Stimulated activated naive CD8-positive, alpha-beta T cell treated with anti-CD3 and anti-CD28 coated beads, Interleukin-15, Interleukin-2, amounts not matched to agents 100 ng/mL and 50 ng/mL, for 24 hours (primary cell): ENCODE results near the gene ARHGAP26.

ENCODE experiments used
- H3K27ac Mint-ChIP-seq: one replicate; pipeline ENCODE4 v1.8.0; 2021; ENCODE audit warnings: mild to moderate bottlenecking, mixed read lengths
- H3K27me3 Mint-ChIP-seq: one replicate; pipeline ENCODE4 v1.8.0; 2021; ENCODE audit warnings: mixed read lengths
- H3K36me3 Mint-ChIP-seq: one replicate; pipeline ENCODE4 v1.8.0; 2021; ENCODE audit warnings: low read depth, mixed read lengths
- H3K4me1 Mint-ChIP-seq: one replicate; pipeline ENCODE4 v1.8.0; 2021; ENCODE audit warnings: low read depth, mixed read lengths
- H3K4me3 Mint-ChIP-seq: one replicate; pipeline ENCODE4 v1.8.0; 2021; ENCODE audit warnings: mild to moderate bottlenecking, mixed read lengths
- H3K9me3 Mint-ChIP-seq: one replicate; pipeline ENCODE4 v1.8.0; 2021; ENCODE audit warnings: mixed read lengths

The ARHGAP26 gene

GRCh38 chr5:142881076-142881783, 111.1 kb downstream of the ARHGAP26 start:
- Mint-ChIP-seq H3K4me1 (peaks cover 6% of the 10 kb centered on the region), H3K27ac (no peak overlapping the region), H3K27me3 (no peaks in the 10 kb centered on the region), H3K9me3 (no peaks in the 10 kb centered on the region), H3K36me3 (peaks cover 4% of the 10 kb centered on the region), H3K4me3 (no peak overlapping the region)

GRCh38 chr5:142881784-142882126, 111.6 kb downstream of the ARHGAP26 start:
- no peaks in the 10 kb centered on the region for H3K9me3 Mint-ChIP-seq
- peaks cover 4% of the 10 kb centered on the region for H3K36me3 Mint-ChIP-seq
- no peak overlapping the region for H3K4me3 Mint-ChIP-seq
- no peak overlapping the region for H3K27ac Mint-ChIP-seq
- H3K27me3 Mint-ChIP-seq: no peaks in the 10 kb centered on the region
- peaks cover 6% of the 10 kb centered on the region for H3K4me1 Mint-ChIP-seq

- Mint-ChIP-seq H3K9me3 (no peaks in the 10 kb centered on the region), H3K4me1 (peaks cover 6% of the 10 kb centered on the region), H3K36me3 (peaks cover 4% of the 10 kb centered on the region), H3K4me3 (no peak overlapping the region), H3K27me3 (no peaks in the 10 kb centered on the region), H3K27ac (no peak overlapping the region)
Measured at GRCh38 chr5:142883025-142883424, 112.8 kb downstream of the ARHGAP26 start.

GRCh38 chr5:142883438-142883837, 113.3 kb downstream of the ARHGAP26 start:
- H3K27me3 Mint-ChIP-seq: no peaks in the 10 kb centered on the region
- no peaks in the 10 kb centered on the region for H3K9me3 Mint-ChIP-seq
- H3K36me3 Mint-ChIP-seq: peaks cover 4% of the 10 kb centered on the region
- no peak overlapping the region for H3K4me3 Mint-ChIP-seq
- no peak overlapping the region for H3K27ac Mint-ChIP-seq
- peaks cover 6% of the 10 kb centered on the region for H3K4me1 Mint-ChIP-seq

- Mint-ChIP-seq H3K36me3 (peaks cover 4% of the 10 kb centered on the region), H3K27ac (no peak overlapping the region), H3K4me1 (peaks cover 6% of the 10 kb centered on the region), H3K27me3 (no peaks in the 10 kb centered on the region), H3K4me3 (no peak overlapping the region), H3K9me3 (no peaks in the 10 kb centered on the region)
Measured at GRCh38 chr5:142884029-142884428, 113.9 kb downstream of the ARHGAP26 start.

GRCh38 chr5:142886211-142886610, 116.0 kb downstream of the ARHGAP26 start:
- Mint-ChIP-seq H3K36me3 (peaks cover 4% of the 10 kb centered on the region), H3K4me1 (peaks cover 6% of the 10 kb centered on the region), H3K27ac (no peak overlapping the region), H3K27me3 (no peaks in the 10 kb centered on the region), H3K9me3 (no peaks in the 10 kb centered on the region), H3K4me3 (no peak overlapping the region)

GRCh38 chr5:142886956-142887355, 116.8 kb downstream of the ARHGAP26 start:
- Mint-ChIP-seq H3K36me3 (peaks cover 4% of the 10 kb centered on the region), H3K9me3 (no peaks in the 10 kb centered on the region), H3K27ac (no peak overlapping the region), H3K27me3 (no peaks in the 10 kb centered on the region), H3K4me3 (no peak overlapping the region), H3K4me1 (peaks cover 6% of the 10 kb centered on the region)

GRCh38 chr5:142888469-142889085, 118.4 kb downstream of the ARHGAP26 start:
- Mint-ChIP-seq H3K9me3 (no peaks in the 10 kb centered on the region), H3K4me1 (peaks cover 6% of the 10 kb centered on the region), H3K27me3 (no peaks in the 10 kb centered on the region), H3K36me3 (peaks cover 4% of the 10 kb centered on the region), H3K4me3 (no peak overlapping the region), H3K27ac (no peak overlapping the region)

GRCh38 chr5:142892021-142892420, 121.8 kb downstream of the ARHGAP26 start:
- H3K9me3 Mint-ChIP-seq: no peaks in the 10 kb centered on the region
- no peak overlapping the region for H3K27ac Mint-ChIP-seq
- H3K4me3 Mint-ChIP-seq: no peak overlapping the region
- H3K27me3 Mint-ChIP-seq: no peaks in the 10 kb centered on the region
- H3K4me1 Mint-ChIP-seq: no peaks in the 10 kb centered on the region
- H3K36me3 Mint-ChIP-seq: peaks cover 11% of the 10 kb centered on the region

- no peak overlapping the region for H3K4me3 Mint-ChIP-seq
Measured at GRCh38 chr5:142894315-142894714, 124.1 kb downstream of the ARHGAP26 start.

GRCh38 chr5:142894749-142895148, 124.6 kb downstream of the ARHGAP26 start:
- Mint-ChIP-seq H3K4me1 (no peaks in the 10 kb centered on the region), H3K36me3 (peaks cover 11% of the 10 kb centered on the region), H3K4me3 (no peak overlapping the region), H3K9me3 (no peaks in the 10 kb centered on the region), H3K27ac (no peak overlapping the region), H3K27me3 (no peaks in the 10 kb centered on the region)

More at GRCh38 chr5:142894315-142894714, 124.1 kb downstream of the ARHGAP26 start:
- Mint-ChIP-seq H3K4me1 (no peaks in the 10 kb centered on the region), H3K27me3 (no peaks in the 10 kb centered on the region), H3K27ac (no peak overlapping the region), H3K36me3 (peaks cover 11% of the 10 kb centered on the region), H3K9me3 (no peaks in the 10 kb centered on the region)

- no peak overlapping the region for H3K27ac Mint-ChIP-seq
- H3K36me3 Mint-ChIP-seq: peaks cover 13% of the 10 kb centered on the region
- no peak overlapping the region for H3K4me3 Mint-ChIP-seq
- H3K9me3 Mint-ChIP-seq: no peaks in the 10 kb centered on the region
- no peaks in the 10 kb centered on the region for H3K27me3 Mint-ChIP-seq
- no peaks in the 10 kb centered on the region for H3K4me1 Mint-ChIP-seq
Measured at GRCh38 chr5:142896325-142897007, 126.3 kb downstream of the ARHGAP26 start.

GRCh38 chr5:142897328-142897727, 127.2 kb downstream of the ARHGAP26 start:
- H3K4me3 Mint-ChIP-seq: no peak overlapping the region
- H3K27me3 Mint-ChIP-seq: no peaks in the 10 kb centered on the region
- peaks cover 18% of the 10 kb centered on the region for H3K36me3 Mint-ChIP-seq
- H3K27ac Mint-ChIP-seq: no peak overlapping the region
- no peaks in the 10 kb centered on the region for H3K4me1 Mint-ChIP-seq
- H3K9me3 Mint-ChIP-seq: no peaks in the 10 kb centered on the region

GRCh38 chr5:142900927-142901326, 130.8 kb downstream of the ARHGAP26 start:
- Mint-ChIP-seq H3K27ac (no peak overlapping the region), H3K9me3 (no peaks in the 10 kb centered on the region), H3K4me3 (no peak overlapping the region), H3K27me3 (no peaks in the 10 kb centered on the region), H3K36me3 (peaks cover 29% of the 10 kb centered on the region), H3K4me1 (no peaks in the 10 kb centered on the region)

GRCh38 chr5:142901476-142902185, 131.5 kb downstream of the ARHGAP26 start:
- Mint-ChIP-seq H3K27ac (no peak overlapping the region), H3K36me3 (peaks cover 35% of the 10 kb centered on the region), H3K9me3 (no peaks in the 10 kb centered on the region), H3K4me3 (no peak overlapping the region), H3K4me1 (no peaks in the 10 kb centered on the region), H3K27me3 (no peaks in the 10 kb centered on the region)
